HG03378 (cell line): ENCODE results near the gene SELP.

Experiments
- ATAC-seq: cut with Tn5 transposase; IDR thresholded peaks from one replicate; pipeline ENCODE4 v1.9.1; 2021; ENCODE audit warnings: mild to moderate bottlenecking, moderate library complexity; ENCODE audit not compliant: unreplicated experiment

SELP gene

DNA sequence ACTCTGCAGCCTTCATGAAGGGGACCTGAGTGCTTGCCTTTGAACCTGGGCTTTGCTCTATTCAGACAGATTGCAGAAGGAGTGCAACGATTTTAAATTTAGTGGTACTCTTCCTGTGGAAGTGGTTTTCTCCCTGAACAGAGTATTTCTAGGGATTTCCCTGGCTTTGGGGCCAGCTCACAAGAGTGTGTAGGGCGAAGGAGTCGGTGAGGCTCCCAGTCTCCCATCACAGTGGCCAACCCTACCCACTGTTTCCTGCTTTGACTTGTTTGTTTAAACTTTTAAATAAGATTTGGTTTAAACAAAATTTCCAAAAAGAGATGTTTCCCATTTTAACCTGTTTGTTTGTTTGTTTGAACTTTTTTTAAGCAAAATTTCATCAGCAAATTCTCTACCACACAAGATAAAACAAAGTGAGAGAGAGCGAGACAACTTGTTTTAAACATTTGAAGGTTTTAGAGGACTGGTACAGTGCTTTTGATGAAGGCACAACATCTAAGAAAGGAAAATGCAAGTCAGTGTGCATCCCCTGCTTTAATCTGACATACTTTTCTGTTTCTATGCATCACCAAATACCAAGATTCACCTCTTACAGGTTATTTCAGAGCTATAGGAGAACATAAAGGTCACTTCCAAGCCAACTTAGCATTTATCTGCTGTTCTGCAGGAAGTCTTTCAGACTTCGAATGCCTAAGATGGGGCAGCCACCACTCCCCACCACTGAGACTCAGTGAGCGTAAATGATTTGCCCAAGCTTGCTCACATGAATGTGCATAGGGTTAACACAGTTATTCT, 6.6 kb downstream of the SELP start:
- ATAC-seq = no peak

DNA sequence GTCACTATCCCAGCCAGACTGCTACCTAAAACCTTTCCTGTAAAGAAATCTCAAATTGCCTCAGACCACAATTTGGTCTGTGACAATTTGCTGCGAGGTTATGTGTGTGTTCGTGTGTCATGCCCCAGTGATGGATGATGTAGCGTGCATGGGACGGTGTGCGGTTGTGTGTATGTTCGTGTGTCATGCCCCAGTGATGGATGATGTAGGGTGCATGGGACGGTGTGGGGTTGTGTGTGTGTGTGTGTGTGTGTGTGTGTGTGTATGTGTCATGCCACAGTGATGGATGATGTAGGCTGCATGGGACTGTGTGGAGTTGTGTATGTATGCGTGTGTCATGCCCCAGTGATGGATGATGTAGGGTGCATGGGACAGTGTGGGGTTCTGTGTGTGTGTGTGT, 9.4 kb downstream of the SELP start:
- ATAC-seq = no peak

DNA sequence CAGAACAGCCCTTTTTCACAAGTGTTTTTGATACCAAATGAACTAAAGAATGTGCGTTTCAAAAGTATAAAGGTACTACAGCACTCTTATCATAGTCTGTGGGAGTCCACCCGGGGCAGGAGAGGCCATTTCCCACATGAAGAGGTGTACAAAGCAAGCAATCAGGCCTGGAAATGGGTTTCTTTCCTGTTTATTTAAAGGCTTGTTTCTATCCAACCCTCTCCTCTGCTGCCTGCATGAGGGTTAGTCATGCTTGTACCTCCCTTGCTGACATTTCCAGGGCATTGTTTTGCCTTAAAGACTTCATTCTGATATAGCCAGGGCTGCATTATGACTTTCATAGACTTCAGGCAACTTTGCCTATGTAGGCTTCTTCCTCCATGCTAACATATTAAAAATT, 11.6 kb downstream of the SELP start:
- no peak for ATAC-seq

DNA sequence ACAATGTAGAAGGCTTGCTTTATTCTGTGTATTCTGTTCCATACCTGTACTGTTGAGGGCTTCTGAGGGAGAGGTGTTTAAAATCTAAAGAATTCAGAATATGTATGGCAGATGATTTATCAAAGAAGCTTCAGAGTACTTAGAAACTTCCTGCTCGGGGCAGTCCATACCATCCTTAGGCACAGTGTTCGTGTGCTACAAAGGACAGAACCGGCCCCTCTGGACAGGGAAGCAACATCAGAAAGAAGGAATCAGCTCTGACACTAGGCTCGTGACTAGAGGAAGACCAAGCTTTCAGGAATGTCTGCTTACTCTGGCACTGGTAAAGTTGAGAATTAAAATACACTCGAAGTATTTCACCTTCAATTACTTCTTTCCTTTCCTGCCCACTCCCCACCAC, 14.1 kb downstream of the SELP start:
- no peak for ATAC-seq

DNA sequence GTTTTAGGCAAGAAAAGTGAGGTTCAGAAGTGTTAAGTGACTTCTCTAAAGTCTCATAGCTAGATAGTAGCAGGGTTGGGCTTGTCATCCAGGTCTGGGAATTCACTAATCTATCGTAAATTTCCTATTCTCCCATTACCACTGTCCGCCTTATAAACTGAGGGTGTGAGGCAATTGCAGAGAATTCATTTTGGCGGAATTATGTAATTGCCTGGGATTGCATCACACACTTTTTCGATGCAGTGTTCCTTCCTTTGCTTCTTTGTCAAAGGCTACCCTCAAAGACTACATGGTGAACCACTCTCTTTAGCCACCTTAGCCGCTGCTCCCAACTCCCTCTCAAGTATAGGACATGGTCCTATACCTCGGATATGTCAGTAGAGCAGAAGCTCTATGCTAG, 19.1 kb downstream of the SELP start:
- ATAC-seq = no peak

DNA sequence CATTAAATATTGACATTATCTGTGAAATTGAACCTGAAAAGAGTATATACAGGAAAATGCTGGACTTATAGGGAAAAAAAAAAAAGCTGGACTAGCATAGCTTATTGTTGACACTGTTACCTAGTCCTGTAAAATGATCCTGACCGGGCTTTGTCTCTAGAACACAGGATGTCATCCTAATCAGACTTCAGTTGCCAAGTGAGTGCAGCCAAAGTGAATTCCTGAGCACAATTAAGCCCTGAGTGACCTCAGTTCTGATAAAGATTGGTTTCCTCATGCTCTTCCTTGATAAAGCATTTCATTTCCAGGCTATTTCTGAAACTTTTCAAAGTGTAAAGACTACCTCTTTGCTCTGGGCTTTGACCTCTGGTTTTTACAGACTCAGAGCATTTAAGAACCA, 19.8 kb downstream of the SELP start:
- no peak for ATAC-seq

DNA sequence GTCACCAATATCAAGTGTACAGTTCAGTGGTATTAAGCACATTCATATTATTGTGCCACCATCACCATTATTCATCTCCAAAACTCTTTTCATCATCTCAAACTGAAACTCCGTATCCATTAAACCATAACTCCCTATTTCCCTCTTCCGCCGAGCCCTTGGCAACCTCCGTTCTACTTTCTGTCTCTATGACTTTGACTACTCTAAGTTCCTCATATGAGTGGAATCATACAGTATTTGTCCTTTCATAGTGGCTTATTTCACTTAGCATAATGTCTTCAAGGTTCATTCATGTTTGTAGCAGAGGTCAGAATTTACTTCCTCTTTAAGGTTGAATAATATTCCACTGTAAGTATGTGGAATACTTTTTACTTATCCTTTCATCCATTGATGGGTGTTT, 21.7 kb downstream of the SELP start:
- ATAC-seq = no peak

DNA sequence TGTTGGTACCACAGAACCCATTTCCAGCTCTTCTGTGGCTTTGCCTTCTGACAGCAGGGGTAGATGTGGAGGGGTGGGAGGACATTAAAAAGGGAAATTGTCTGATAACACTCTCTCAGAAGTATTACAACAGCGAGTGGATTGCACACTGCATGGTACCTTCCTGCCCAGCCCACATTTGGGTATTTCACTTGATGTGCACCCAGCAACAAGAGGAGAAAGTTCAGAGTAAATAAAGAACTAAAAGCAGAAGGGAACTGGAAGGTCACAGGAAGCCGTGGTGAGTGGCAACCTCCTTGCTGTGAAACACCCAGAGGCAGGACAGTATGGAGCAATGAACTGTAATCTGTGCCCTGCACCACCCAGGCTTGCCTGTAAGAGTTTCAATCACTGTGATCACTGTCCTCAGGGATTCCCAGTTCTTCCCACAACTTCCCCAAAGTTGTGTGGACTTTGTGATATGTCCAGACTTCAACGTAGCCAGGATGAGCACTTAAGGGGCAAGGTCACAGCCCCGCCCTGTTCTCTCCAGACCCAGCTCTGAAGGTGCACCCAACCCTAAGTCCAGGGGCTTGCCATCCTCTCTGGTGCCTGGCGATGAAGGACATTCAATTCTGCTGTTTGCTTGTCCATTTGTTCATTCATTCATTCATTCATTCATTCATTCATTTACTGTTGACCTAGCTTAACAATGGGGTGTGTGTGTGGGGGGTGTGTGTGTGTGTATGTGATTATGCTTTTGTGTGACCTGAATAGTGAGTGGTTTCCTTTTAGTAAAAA, 25.0 kb downstream of the SELP start:
- ATAC-seq = no peak

DNA sequence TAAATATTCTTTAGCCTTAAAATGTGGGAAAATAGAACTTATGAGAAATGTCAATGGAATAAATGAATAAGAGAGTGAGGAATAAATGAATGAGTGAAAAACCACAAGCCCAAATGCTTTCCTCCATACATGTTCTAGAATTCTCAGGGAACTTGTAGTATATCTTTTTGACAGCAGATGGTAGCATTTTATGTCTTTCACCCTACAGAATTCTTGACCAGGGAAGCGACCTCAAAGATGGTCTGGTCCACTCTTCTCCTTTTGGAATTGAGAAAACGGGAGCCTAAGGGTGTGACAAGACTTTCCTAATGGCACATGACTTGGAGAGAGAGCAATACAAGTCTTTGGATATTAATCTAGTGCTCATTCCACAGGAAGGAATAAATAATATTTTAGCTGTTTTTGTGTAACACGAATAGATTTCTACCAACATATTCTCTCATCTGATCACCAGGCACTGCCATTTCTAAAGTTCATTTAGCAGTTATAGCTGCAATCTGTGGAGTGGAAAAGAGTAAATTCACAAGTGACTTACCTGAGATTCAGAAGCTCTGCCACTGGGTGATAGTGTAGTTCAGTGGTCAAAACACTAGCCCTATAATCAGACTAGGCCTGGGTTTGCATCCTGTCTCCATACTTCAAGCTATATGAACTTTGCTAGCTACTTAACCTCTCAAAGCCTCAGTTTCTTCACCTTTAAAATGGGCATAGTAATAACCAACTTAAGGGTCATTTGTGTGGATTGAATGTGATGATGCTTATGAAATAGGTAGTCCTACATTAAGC, 28.6 kb downstream of the SELP start:
- ATAC-seq = peak; percentile 66

DNA sequence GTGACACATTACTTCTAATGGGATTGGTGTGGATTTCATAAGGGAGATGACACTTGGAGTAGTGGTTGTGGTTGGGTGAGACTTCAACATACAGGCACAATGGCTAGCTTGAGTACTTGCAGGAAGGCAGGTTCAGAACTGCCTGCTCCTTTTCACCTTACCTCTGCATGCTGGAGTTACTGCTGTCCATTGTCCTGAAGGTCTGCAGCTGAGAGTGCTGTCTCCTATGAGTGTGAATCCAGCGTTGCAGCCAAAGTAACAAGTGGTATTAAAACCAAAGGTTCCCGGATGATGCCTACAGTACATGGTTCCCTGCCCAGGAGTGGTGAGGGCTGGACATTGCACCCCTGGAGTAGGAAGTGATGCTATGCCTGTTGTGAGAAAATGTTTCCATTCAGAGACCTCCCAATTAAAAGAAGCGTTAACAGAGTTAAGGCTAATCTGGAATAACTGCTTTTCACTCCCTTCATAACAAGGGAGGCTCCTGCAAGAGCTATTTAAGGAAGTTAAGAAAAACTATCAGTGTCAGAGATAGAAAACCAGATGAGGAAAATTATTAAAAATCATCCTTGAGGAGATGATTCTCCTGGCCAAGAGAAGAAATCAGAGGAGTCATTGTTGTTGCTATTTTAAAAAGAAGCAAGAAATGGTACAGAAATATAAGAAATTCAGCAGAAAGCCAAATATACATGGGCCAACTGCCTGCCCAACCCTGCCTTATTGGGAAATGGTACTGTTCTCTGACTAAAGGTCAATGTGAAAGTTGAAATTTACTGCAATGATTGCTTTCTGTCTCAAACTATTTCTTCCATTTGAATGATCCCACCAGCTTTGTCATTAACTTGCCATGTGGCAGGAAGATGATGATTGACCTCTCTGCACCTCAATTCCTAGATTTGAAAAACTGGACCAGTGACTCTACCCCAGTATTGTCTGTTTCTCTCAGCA, 33.9 kb downstream of the SELP start:
- no peak for ATAC-seq

DNA sequence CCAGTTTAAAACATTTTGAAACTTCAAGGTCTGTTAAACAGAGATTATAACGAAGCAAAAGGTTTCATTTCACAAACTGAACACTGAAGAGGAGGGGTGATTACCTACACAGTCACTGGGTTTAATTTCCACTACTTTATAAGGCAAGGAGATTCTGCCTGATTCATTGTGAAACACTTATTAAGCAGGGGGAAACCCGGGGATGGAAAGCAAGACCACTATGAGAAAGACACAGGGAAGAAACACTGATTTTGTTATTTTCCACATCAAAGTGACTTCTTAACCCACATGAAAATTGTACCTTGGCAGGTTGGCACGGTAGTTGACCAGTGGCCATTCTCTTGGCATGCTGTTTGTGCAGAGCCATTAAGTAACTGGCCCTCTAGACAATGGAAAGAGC, 35.5 kb downstream of the SELP start:
- peak; percentile 73 for ATAC-seq

DNA sequence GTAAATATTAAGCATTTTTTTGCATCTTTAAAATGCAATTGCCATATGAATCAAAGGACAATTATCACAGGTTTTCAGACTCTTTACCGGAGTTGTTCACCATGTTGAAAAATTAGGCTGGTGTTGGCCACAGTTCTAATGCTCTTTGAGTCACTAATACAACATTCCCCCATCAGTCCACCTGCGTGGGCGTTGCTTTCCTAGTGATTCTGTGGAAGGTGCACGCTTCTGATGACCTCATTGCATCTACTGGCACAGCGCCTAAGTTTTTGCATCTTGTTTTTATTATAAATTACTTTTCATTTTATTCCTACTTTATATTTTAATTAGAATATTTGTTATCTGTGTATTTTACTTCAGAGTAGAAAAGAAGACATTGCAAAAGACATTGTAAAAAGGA, 39.0 kb downstream of the SELP start:
- no peak for ATAC-seq

DNA sequence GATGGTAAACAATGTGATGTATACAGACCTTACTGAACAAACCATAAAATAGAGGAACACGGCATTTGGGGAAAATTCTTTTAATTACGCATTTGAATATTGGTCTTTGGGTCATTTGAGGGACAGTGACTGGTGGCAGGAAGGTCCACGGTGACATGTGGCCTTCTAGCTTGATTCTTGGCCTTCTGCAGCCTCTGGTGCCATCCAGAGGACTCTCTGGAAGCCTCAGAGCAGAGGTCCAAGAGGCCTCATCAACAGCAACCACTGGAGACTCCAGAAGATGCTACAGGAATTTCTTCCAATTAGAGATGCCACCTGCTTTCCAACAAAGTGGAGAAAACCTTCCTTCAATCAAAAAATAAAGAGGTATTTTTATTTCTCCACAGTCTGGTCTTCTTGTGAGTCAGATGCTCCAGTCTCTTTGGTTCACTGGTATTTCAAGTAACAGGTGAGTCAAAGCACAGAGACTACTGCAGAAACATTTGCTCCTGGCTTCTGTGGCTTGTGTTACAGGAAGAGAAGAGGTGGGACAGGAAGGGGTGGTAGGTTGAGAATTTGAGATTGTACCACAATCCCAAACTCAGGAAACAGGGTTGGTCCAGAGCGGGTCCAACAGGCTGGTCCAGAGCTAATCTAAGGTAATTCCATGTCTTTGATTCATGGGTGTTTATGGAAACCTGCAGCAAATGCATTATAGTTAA, 41.0 kb downstream of the SELP start:
- no peak for ATAC-seq

DNA sequence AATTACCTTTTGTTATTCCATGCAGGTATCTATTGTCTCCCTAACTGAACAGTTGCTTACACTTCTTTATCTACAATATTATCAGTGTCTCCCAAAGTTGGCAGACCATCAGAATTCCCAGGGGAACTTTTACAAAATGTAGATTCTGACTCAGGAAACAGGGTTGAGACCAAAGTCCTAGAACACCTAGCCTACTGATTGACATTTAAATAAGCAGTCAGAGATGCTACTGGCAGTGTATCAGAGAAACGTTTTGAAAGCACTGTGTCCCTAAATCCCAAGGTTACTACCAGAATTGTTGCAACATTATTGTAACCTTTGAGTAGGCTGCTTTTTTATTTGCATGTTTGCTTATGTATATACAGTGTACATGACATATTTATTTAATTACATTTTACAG, 41.8 kb downstream of the SELP start:
- no peak for ATAC-seq

DNA sequence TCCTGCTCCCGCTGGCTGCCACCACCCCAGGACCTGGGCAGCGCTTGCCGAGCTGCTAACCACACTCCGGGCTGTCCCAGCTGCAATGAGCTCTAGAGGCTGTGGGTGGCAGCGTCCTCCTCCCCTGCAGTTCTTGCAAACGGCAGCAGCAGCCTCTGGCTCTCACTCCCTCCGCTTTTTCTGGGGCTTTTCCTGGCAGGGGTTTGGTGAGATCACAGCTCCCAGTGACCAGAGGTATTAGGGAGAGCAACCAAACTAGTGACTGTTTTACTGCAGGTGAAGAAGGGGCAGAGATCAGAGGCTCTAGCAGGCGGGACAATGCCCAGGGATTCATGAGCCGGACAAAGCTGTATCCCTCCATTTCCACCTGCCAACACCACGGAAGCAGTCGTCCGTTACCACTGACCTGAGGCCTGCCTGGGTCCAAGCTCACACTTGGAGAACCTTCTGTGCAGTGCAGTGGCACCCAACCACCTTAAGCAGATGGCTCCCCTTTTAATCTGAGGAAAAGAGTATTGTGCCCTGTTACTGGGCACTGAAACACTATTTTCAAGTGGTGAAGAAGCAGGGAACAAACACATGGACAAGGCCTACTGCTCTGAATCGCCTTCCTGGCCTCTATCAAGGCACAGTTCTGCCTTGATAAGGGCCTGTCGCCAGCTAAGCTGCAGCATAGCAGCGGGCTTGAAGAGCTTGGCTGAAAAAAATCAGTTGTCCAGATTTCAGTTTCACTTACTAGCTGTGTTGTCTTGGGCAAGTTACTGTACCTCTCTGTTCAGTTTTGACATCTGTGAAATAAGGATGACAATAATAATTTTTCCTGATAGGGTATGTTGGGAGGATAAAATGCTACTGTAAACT, 43.3 kb downstream of the SELP start, which contains the start of gene F5:
Gene F5, minus strand, starts transcription at position 87 of the 861 bp plus-strand sequence. CDS start 95 bp downstream, outside the sequence.
- ATAC-seq = peak; percentile 69

DNA sequence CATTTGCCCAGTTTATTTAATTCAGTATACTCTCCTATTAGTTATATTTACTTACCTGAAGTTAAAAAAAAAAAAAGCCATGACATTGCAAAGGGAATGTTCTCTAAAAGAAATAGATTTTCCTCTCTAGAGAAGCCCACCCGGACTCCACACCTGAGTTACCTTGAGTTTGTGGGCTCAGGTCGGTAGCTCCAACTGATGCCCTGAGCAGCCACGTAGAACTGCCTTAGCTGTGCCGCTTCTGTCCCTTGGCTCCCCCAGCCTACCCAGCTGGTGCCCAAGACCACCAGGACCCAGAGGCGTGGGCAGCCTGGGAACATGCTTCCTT, 43.9 kb downstream of the SELP start:
- no peak for ATAC-seq

DNA sequence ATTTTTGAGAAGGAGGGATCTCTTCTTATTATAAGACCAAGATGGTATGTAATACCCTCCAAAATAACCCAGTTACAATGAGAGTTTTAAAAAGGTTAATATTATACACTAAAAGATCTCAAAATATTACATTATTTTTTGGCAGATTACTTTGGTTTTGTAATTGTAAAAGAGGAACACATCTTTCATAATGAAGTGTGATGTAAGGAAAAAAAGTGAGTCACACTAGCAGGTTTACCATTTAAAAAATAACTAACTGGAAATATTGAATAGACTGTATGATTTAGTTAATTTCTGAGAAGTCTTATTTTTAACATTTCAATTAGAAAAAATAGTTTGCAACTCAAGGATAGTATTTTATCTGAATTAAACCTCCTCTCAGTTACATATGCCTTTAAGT, 44.7 kb downstream of the SELP start:
- ATAC-seq = no peak

DNA sequence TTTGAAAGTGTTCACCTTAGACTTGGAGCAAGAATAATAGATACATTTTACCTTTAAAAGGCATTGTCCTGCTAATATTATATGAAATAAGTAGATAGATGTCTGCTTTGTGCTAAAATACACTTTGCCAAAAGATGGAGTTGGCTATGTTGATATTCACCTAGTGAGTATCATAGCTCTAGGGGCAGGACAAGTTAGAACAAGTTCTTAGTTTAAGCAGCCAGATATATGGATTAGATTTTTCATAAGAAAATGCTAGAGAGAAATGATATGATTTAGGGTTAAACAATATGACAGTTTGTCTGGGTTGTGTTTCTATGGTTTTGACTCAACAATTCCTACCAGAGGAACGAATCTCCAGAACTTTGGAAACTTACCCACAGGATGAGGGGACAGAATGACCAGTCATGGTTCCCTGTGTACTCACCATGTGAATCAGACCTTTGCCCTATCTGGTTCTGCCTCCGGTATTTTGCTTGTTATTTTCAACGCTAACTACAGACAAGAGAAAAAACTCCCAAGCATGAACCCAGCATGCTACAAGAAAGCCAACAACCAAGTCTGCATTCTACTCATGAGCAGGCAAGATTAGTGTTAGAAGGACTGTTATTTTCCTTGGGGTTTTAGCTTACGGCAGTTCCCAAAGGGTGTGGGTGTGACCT, 45.3 kb downstream of the SELP start:
- ATAC-seq = no peak
